ENCODE data around the gene NMRK2.
A peak's percentile ranks its signal among the peaks of the same experiment; 100 is the strongest.
"Not testable (repeated sequence)": the region's sequence is repeated elsewhere in the genome, so short reads cannot be mapped to it uniquely, and the experiment has no call there.

Gene NMRK2

GRCh38 chr19:3936506-3937442 lies 3.9 kb downstream of the NMRK2 start:
- no peak for DNase-seq (ENCODE audit: low read depth)

GRCh38 chr19:3938300-3938950 lies 5.6 kb downstream of the NMRK2 start:
- DNase-seq (ENCODE audit: low read depth) = not testable (repeated sequence)

GRCh38 chr19:3942790-3943409 lies 10.0 kb downstream of the NMRK2 start:
- DNase-seq (ENCODE audit: low read depth) = no peak

GRCh38 chr19:3944018-3944721 lies 11.3 kb downstream of the NMRK2 start:
- no peak for DNase-seq (ENCODE audit: low read depth)

- DNase-seq (ENCODE audit: low read depth) = peak; percentile 15
These were observed 13.0 kb downstream of the NMRK2 start for GRCh38 chr19:3945838-3946237.

GRCh38 chr19:3947316-3947933 lies 14.6 kb downstream of the NMRK2 start:
- not testable (repeated sequence) for DNase-seq (ENCODE audit: low read depth)

- no peak for DNase-seq (ENCODE audit: low read depth)
These were observed 16.4 kb downstream of the NMRK2 start for GRCh38 chr19:3949294-3949693.

- no peak for DNase-seq (ENCODE audit: low read depth)
These were observed 17.4 kb downstream of the NMRK2 start for GRCh38 chr19:3949997-3950859.

GRCh38 chr19:3950871-3951861 lies 18.3 kb downstream of the NMRK2 start:
- DNase-seq (ENCODE audit: low read depth) = no peak

GRCh38 chr19:3952755-3953276 lies 19.9 kb downstream of the NMRK2 start:
- DNase-seq (ENCODE audit: low read depth) = not testable (repeated sequence)

- DNase-seq (ENCODE audit: low read depth) = no peak
These were observed 21.2 kb downstream of the NMRK2 start for GRCh38 chr19:3954107-3954506.

GRCh38 chr19:3955276-3955675 lies 22.4 kb downstream of the NMRK2 start:
- not testable (repeated sequence) for DNase-seq (ENCODE audit: low read depth)

GRCh38 chr19:3955688-3956087 lies 22.8 kb downstream of the NMRK2 start:
- DNase-seq (ENCODE audit: low read depth) = no peak

- DNase-seq (ENCODE audit: low read depth) = no peak
These were observed 26.2 kb downstream of the NMRK2 start for GRCh38 chr19:3958836-3959765.

- no peak for DNase-seq (ENCODE audit: low read depth)
These were observed 26.9 kb downstream of the NMRK2 start for GRCh38 chr19:3959766-3960131.

GRCh38 chr19:3961007-3961406 lies 28.1 kb downstream of the NMRK2 start:
- no peak for DNase-seq (ENCODE audit: low read depth)

- no peak for DNase-seq (ENCODE audit: low read depth)
These were observed 30.8 kb downstream of the NMRK2 start for GRCh38 chr19:3963458-3964255.

All from stromal cell of bone marrow (primary cell).